GM12892 (cell line): ENCODE results near the gene TRIM75.
"Not testable (repeated sequence)": the region's sequence is repeated elsewhere in the genome, so short reads cannot be mapped to it uniquely, and the experiment has no call there.

ENCODE experiments used
- DNase-seq: peaks from one replicate; pipeline ENCODE4 v3.0.0; 2011; ENCODE audit not compliant: insufficient read length
- FAIRE-seq: peaks from 2 replicates; lab custom pipeline; 2011; peaks lifted over from hg19 to GRCh38; lab: Jason Lieb, UNC
- POLR2A ChIP-seq: IDR thresholded peaks from 2 replicates; pipeline ENCODE4 v1.6.1; 2011; ENCODE audit warnings: low read depth, low read length, control low read depth
- POLR2AphosphoS5 ChIP-seq: IDR thresholded peaks from 2 replicates; pipeline ENCODE4 v1.6.1; 2011; ENCODE audit warnings: low read depth, low read length, control low read depth
- TAF1 ChIP-seq: IDR thresholded peaks from 2 replicates; pipeline ENCODE4 v1.6.1; 2011; ENCODE audit warnings: low read depth, mild to moderate bottlenecking, control low read depth, low read length, borderline replicate concordance

The TRIM75 gene

DNA sequence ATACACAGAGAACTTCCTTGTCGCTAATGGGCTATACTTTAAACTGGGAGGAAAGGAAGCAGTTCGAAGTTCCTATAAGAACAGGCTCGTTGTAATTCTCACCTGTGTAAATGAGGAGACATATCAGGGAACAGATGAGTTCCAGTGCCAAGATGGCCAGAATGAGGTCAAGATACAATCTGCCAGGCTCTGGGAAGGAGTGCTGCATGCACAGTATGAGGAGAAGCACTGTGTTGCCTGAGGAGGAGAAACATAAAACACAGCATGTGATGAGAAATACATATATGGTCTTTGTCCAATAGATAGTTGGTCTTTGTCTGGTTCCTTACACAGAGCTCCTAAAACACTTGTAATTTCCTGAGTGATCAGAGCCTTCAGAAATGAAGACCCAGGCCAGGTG lies 34.7 kb downstream of the TRIM75 start:
- DNase-seq (no peak), FAIRE-seq (no peak)
- TF ChIP-seq POLR2A = no peak
- no peak for TF ChIP-seq POLR2AphosphoS5
- no peak for TF ChIP-seq TAF1

DNA sequence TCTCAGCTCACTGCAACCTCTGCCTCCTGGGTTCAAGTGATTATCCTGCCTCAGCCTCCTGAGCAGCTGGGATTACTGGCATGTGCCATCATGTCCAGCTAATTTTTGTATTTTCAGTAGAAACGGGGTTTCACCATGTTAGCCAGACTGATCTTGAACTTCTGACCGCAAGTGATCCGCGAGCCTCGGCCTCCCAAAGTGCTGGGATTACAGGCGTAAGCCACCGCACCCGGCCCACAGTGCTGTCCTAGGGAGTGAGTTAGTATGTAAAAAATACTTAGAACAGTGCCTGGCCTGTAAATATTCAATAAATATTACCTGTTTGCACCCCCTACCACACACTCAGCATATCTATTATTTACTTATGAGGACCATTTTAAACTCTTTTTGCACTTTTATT lies 38.5 kb downstream of the TRIM75 start:
- not testable (repeated sequence) for DNase-seq, FAIRE-seq

DNA sequence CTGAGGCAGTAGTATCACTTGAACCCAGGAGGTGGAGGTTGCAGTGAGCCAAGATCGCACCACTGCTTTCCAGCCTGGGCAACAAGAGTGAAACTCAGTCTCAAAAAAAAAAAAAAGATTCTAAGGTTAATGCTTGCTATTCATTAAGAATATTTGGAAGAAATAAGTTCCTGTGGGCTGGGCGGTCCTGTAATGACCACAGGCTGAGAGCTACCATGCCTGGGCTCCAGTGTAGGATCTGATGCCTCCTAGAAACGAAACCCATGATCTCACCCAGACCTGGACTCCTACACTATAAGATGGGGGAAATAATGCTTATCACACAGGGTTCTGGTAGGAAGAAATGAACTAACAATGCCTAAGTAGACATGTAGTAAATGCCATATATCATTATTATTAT lies 41.2 kb downstream of the TRIM75 start:
- FAIRE-seq (no peak), DNase-seq (no peak)
- TF ChIP-seq TAF1 (no peak), POLR2A (no peak), POLR2AphosphoS5 (no peak)

- DNase-seq = no peak
- FAIRE-seq = no peak
- no peak for TF ChIP-seq POLR2AphosphoS5
- TF ChIP-seq TAF1 = no peak
- TF ChIP-seq POLR2A = no peak
Measured at GRCh38 chr4:165095291-165095690, 41.6 kb downstream of the TRIM75 start.

DNA sequence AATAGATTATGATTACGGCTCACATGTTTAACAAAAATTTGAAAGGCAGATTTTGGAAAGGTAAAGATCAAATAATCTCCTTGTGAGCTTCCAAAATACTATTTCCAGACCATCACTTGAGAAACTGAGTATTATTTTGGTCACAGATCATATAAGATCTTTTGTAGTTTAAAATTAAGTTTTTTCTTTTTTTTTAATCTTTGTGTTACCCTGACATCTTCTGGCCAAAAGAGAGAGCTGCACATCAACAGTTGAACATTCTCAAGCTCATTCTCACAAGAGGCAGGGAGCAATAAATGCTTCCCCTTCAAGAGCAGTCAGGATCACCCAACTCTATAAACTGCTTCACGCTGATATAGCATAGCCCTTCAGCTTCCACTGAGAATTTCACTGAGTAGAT lies 43.1 kb downstream of the TRIM75 start:
- no peak for TF ChIP-seq TAF1
- no peak for TF ChIP-seq POLR2AphosphoS5
- no peak for TF ChIP-seq POLR2A
- DNase-seq (no peak), FAIRE-seq (no peak)

DNA sequence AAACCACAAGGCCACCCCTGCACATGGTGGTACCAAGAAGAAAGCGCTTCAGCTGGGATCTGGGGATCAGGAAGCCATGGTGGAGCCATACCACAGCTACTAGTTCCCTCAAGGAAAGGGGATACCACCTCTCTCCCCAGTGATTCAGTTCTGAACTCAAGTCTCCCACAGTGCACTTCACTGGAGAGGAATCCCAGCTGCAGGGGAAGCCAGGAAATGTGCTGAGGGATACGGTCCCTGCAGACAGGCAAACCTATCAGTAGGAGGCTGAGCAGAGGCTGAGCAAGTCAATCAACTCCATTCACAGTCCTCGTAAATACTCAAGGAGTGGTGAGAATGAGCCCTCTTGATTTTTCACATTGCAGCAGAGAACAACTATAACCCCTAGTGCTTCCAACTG lies 48.0 kb downstream of the TRIM75 start:
- FAIRE-seq (no peak), DNase-seq (no peak)
- no peak for TF ChIP-seq TAF1
- no peak for TF ChIP-seq POLR2A
- TF ChIP-seq POLR2AphosphoS5 = no peak

DNA sequence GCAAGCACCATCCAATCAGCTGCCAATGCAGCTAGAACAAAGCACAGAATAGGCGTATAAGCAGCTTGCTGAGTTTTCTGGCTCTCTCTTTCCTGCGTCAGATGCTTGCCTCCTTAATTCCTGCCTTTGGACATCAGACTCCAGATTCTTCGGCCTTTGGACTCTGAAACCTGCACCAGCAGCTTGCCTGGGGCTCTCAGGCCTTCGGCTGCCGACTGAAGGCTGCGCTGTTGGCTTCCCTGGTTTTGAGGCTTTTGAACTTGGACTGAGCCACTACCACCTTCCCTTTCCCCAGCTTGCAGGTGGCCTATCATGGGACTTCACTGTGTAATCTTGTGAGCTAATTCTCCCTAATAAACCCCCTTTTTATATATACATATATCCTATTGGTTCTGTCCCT lies 52.9 kb downstream of the TRIM75 start:
- no peak for TF ChIP-seq POLR2A
- no peak for TF ChIP-seq POLR2AphosphoS5
- TF ChIP-seq TAF1 = no peak
- no peak for DNase-seq
- no peak for FAIRE-seq
